Measurements from ENCODE around the gene DCTN5. TPM values are rescaled to one million over a fixed set of nuclear protein-coding genes. Genes with fewer than 3 reads are reported as not detected.
A peak's percentile ranks its signal among the peaks of the same experiment; 100 is the strongest.

Gene DCTN5
- 58.4 and 68.4 TPM in 2 replicates for total RNA-seq

GRCh38 chr16:23640931-23641765, at the start of gene DCTN5, which contains the start of gene PALB2:
Gene DCTN5, plus strand, starts transcription at chr16:23641466. Its CDS starts 77 bp downstream, at chr16:23641543.
Gene PALB2, minus strand, starts transcription at chr16:23641310. Its CDS starts 153 bp downstream, at chr16:23641157.
- TF ChIP-seq CTCF (IDR thresholded peaks at IDR 0.05; ENCODE audit: insufficient read depth, low read length, poor library complexity, severe bottlenecking): no peak
- DNase-seq (ENCODE audit: low read depth): peak; percentile 74
- Histone ChIP-seq H3K4me3 (ENCODE audit: low read depth, low read length) (peak within 1 kb of the TSS; percentile 99), H3K36me3 (ENCODE audit: control insufficient read depth, insufficient read depth, low read length) (no peaks in the 10 kb centered on the region), H3K27me3 (ENCODE audit: control insufficient read depth, insufficient read depth, low read length) (no peaks in the 10 kb centered on the region)

- Histone ChIP-seq H3K27me3 (ENCODE audit: control insufficient read depth, insufficient read depth, low read length) (no peaks in the 10 kb centered on the region), H3K36me3 (ENCODE audit: control insufficient read depth, insufficient read depth, low read length) (no peaks in the 10 kb centered on the region), H3K4me3 (ENCODE audit: low read depth, low read length) (no peak overlapping the region)
- DNase-seq (ENCODE audit: low read depth): no peak
- TF ChIP-seq CTCF (IDR thresholded peaks at IDR 0.05; ENCODE audit: insufficient read depth, low read length, poor library complexity, severe bottlenecking): no peak
These were observed 47.1 kb upstream of the DCTN5 start for GRCh38 chr16:23594186-23594585.

GRCh38 chr16:23595246-23595950, 45.9 kb upstream of the DCTN5 start:
- Histone ChIP-seq H3K4me3 (ENCODE audit: low read depth, low read length) (peak overlapping the region; percentile 72), H3K36me3 (ENCODE audit: control insufficient read depth, insufficient read depth, low read length) (no peaks in the 10 kb centered on the region), H3K27me3 (ENCODE audit: control insufficient read depth, insufficient read depth, low read length) (no peaks in the 10 kb centered on the region)
- no peak for DNase-seq (ENCODE audit: low read depth)
- TF ChIP-seq CTCF (IDR thresholded peaks at IDR 0.05; ENCODE audit: insufficient read depth, low read length, poor library complexity, severe bottlenecking): no peak

- H3K4me3 ChIP-seq (ENCODE audit: low read depth, low read length): peak within 1 kb of the TSS; percentile 72
- no peaks in the 10 kb centered on the region for H3K27me3 ChIP-seq (ENCODE audit: control insufficient read depth, insufficient read depth, low read length)
- H3K36me3 ChIP-seq (ENCODE audit: control insufficient read depth, insufficient read depth, low read length): no peaks in the 10 kb centered on the region
- peak; percentile 62 for TF ChIP-seq CTCF (IDR thresholded peaks at IDR 0.05; ENCODE audit: insufficient read depth, low read length, poor library complexity, severe bottlenecking)
- no peak for DNase-seq (ENCODE audit: low read depth)
These were observed 45.1 kb upstream of the DCTN5 start, which contains the start of gene NDUFAB1 for GRCh38 chr16:23595951-23596720. Gene NDUFAB1, minus strand, starts transcription at chr16:23596316. Its CDS starts 26 bp downstream, at chr16:23596290.

GRCh38 chr16:23597003-23597756, 44.1 kb upstream of the DCTN5 start:
- peak; percentile 16 for TF ChIP-seq CTCF (IDR thresholded peaks at IDR 0.05; ENCODE audit: insufficient read depth, low read length, poor library complexity, severe bottlenecking)
- Histone ChIP-seq H3K27me3 (ENCODE audit: control insufficient read depth, insufficient read depth, low read length) (no peaks in the 10 kb centered on the region), H3K4me3 (ENCODE audit: low read depth, low read length) (no peak overlapping the region), H3K36me3 (ENCODE audit: control insufficient read depth, insufficient read depth, low read length) (no peaks in the 10 kb centered on the region)
- DNase-seq (ENCODE audit: low read depth): no peak
